ENCODE results near the gene ZBTB25. TPM values are rescaled to one million over a fixed set of nuclear protein-coding genes. Genes with fewer than 3 reads are reported as not detected.

Gene ZBTB25
- total RNA-seq, 2 experiments from 2014 or later, result 18.4 to 35.4 TPM

- no peaks in the 10 kb centered on the region for H3K79me2 ChIP-seq (ENCODE audit: insufficient read depth, low read depth, low read length)
- peak within 1 kb of the TSS; percentile 97 for H2AFZ ChIP-seq (ENCODE audit: low read length)
- H3K4me1 ChIP-seq (ENCODE audit: insufficient read depth, low read length, poor library complexity, severe bottlenecking), result peaks cover 3% of the 10 kb centered on the region
- intact Hi-C loops (cut with micrococcal nuclease; ENCODE audit: unreplicated experiment), result loop anchor here (2.0 kb wide), 1 partner anchor 96 kb away; no protein-coding TSS in a partner anchor
- peak; percentile 68 for TF ChIP-seq CTCF (conservative IDR thresholded peaks at IDR 0.05; ENCODE audit: low read length)
- TF ChIP-seq EZH2phosphoT487 (IDR thresholded peaks at IDR 0.05; ENCODE audit: borderline replicate concordance, low read depth, low read length), result no peak
- peak; percentile 94 for DNase-seq (ENCODE audit: low spot score)
- ChIA-PET CTCF (ENCODE audit: unreplicated experiment) (interaction anchor here (0.6 kb wide), 1 partner anchor 8 kb away, joined by 6 read pairs; no protein-coding TSS in a partner anchor), POLR2A (interaction anchor here (0.6 to 0.8 kb wide), 3 partner anchors 10 to 1695 kb away, joined by 3 to 10 read pairs (median 3); no protein-coding TSS in a partner anchor)
- H3K27ac ChIP-seq (ENCODE audit: low read depth, low read length, poor library complexity, severe bottlenecking), result no peak within 1 kb of the TSS
- no peaks in the 10 kb centered on the region for H3K9me3 ChIP-seq (ENCODE audit: low read length)
- H3K36me3 ChIP-seq (ENCODE audit: insufficient read depth, low read length), result no peaks in the 10 kb centered on the region
- H3K4me2 ChIP-seq (ENCODE audit: low read length), result peak within 1 kb of the TSS; percentile 67
- no peaks in the 10 kb centered on the region for H3K9me2 ChIP-seq (ENCODE audit: insufficient read depth, low read length)
- H4K20me1 ChIP-seq (ENCODE audit: insufficient read depth, low read length), result no peaks in the 10 kb centered on the region
- peak within 1 kb of the TSS; percentile 71 for H3K4me3 ChIP-seq (ENCODE audit: low read depth, low read length, poor library complexity, severe bottlenecking)
- no TSS peak for BruUV-seq (replicated peaks)
Observed at GRCh38 chr14:64540208-64541202, 36.9 kb upstream of the ZBTB25 start, which contains the start of gene HSPA2. Gene HSPA2, plus strand, starts transcription at chr14:64540741. Its CDS starts 109 bp downstream, at chr14:64540850.

- H3K4me2 ChIP-seq (ENCODE audit: low read length), result no peak overlapping the region
- no TSS peak for BruUV-seq (replicated peaks)
- CTCF ChIA-PET (ENCODE audit: unreplicated experiment), result no interaction called here
Observed at GRCh38 chr14:64536488-64537245, 33.0 kb upstream of the ZBTB25 start.

More at GRCh38 chr14:64536488-64537245, 33.0 kb upstream of the ZBTB25 start:
- Histone ChIP-seq H3K79me2 (ENCODE audit: insufficient read depth, low read depth, low read length) (no peaks in the 10 kb centered on the region), H3K36me3 (ENCODE audit: insufficient read depth, low read length) (no peaks in the 10 kb centered on the region), H3K27ac (ENCODE audit: low read depth, low read length, poor library complexity, severe bottlenecking) (no peak overlapping the region), H3K9me2 (ENCODE audit: insufficient read depth, low read length) (no peaks in the 10 kb centered on the region), H3K9me3 (ENCODE audit: low read length) (no peaks in the 10 kb centered on the region), H2AFZ (ENCODE audit: low read length) (no peak overlapping the region), H3K4me3 (ENCODE audit: low read depth, low read length, poor library complexity, severe bottlenecking) (no peak overlapping the region), H4K20me1 (ENCODE audit: insufficient read depth, low read length) (no peaks in the 10 kb centered on the region), H3K4me1 (ENCODE audit: insufficient read depth, low read length, poor library complexity, severe bottlenecking) (peaks cover 3% of the 10 kb centered on the region)
- POLR2A ChIA-PET, result interaction anchor here (0.6 kb wide), 1 partner anchor 41 kb away, joined by 7 read pairs; no protein-coding TSS in a partner anchor
- intact Hi-C loops (cut with micrococcal nuclease; ENCODE audit: unreplicated experiment), result no loop called here
- no peak for DNase-seq (ENCODE audit: low spot score)
- TF ChIP-seq EZH2phosphoT487 (IDR thresholded peaks at IDR 0.05; ENCODE audit: borderline replicate concordance, low read depth, low read length) (no peak), CTCF (conservative IDR thresholded peaks at IDR 0.05; ENCODE audit: low read length) (no peak)

Measured in OCI-LY7 (cell line).